Smooth muscle cell (in vitro differentiated cells): Measurements from ENCODE around the gene TPRA1. TPM values are rescaled to one million over a fixed set of nuclear protein-coding genes. Genes with fewer than 3 reads are reported as not detected.
A peak's percentile ranks its signal among the peaks of the same experiment; 100 is the strongest.

Source experiments
- DNase-seq: peaks from one replicate; lab custom pipeline; 2025; ENCODE audit not compliant: unreplicated experiment; lab: John Stamatoyannopoulos, UW
- H2AFZ ChIP-seq: fragments of 200-600 bp; sonication (generic); 2 replicates; pipeline ENCODE4 v1.6.0; 2016; ENCODE audit warnings: antibody characterized with exemption, low read depth, mild to moderate bottlenecking
- H3F3A ChIP-seq: fragments of 200-600 bp; sonication (generic); 2 replicates; pipeline ENCODE4 v1.6.0; 2017; ENCODE audit warnings: antibody characterized with exemption, low read depth
- H3K27ac ChIP-seq: fragments of 200-600 bp; sonication (generic); 2 replicates; pipeline ENCODE4 v1.5.1; 2016; ENCODE audit warnings: low read depth, mild to moderate bottlenecking
- H3K27me3 ChIP-seq: fragments of 200-600 bp; sonication (generic); 2 replicates; pipeline ENCODE4 v1.6.1; 2016; ENCODE audit warnings: low read depth, mild to moderate bottlenecking
- H3K36me3 ChIP-seq: fragments of 200-600 bp; sonication (generic); 2 replicates; pipeline ENCODE4 v1.5.1; 2016; ENCODE audit warnings: low read depth
- H3K4me1 ChIP-seq: fragments of 200-600 bp; sonication (generic); 2 replicates; pipeline ENCODE4 v1.5.1; 2016; ENCODE audit warnings: low read depth
- H3K4me2 ChIP-seq: fragments of 200-600 bp; sonication (generic); 2 replicates; pipeline ENCODE4 v1.6.0; 2016; ENCODE audit warnings: mild to moderate bottlenecking
- H3K4me3 ChIP-seq: fragments of 200-600 bp; sonication (generic); 2 replicates; pipeline ENCODE4 v1.5.1; 2016; ENCODE audit warnings: mild to moderate bottlenecking
- H3K79me2 ChIP-seq: fragments of 200-600 bp; sonication (generic); 2 replicates; pipeline ENCODE4 v1.6.0; 2016; ENCODE audit warnings: low read depth, mild to moderate bottlenecking
- H3K9ac ChIP-seq: fragments of 200-600 bp; sonication (generic); 2 replicates; pipeline ENCODE4 v1.6.0; 2016; ENCODE audit warnings: low read depth
- H3K9me3 ChIP-seq: fragments of 200-600 bp; sonication (generic); replicated peaks from 2 replicates; pipeline ENCODE4 v1.5.1; 2016; ENCODE audit warnings: low read depth
- H4K20me1 ChIP-seq: fragments of 200-600 bp; sonication (generic); 2 replicates; pipeline ENCODE4 v1.6.0; 2016; ENCODE audit warnings: low read depth
- CTCF ChIP-seq: fragments of 200-600 bp; sonication (generic); IDR thresholded peaks from 2 replicates; pipeline ENCODE4 v1.5.1; 2017; ENCODE audit warnings: borderline replicate concordance, mild to moderate bottlenecking, antibody characterized with exemption; ENCODE audit not compliant: insufficient read depth, poor library complexity, severe bottlenecking
- WGBS: methylation state at CpG from one replicate; pipeline ENCODE4 v1.1.7; 2016; ENCODE audit warnings: low lambda C conversion rate; 5-methylcytosine and 5-hydroxymethylcytosine counted together
- polyA plus RNA-seq: library from polyadenylated mRNA; unstranded; fragments of >200 nt; fragmentation: Nextera tagmentation; extraction: Ambion mirVana; gene quantifications from 2 replicates; pipeline ENCODE4 v1.2.1, GENCODE V29; 2016
- total RNA-seq: library from RNA; depleted of rRNA; stranded (reverse); fragments of >200 nt; gene quantifications from 2 replicates; pipeline ENCODE4 v1.2.3, GENCODE V29; 2014

TPRA1 gene
- total and polyA plus RNA-seq, 2 experiments from 2014 or later, result 25.9 to 43.5 TPM

- Histone ChIP-seq H3F3A (peaks cover 7% of the 10 kb centered on the region), H3K27ac (no peak overlapping the region), H3K4me3 (peak overlapping the region; percentile 65), H3K9ac (no peak overlapping the region), H3K9me3 (no peaks in the 10 kb centered on the region), H4K20me1 (no peaks in the 10 kb centered on the region), H3K4me1 (no peaks in the 10 kb centered on the region), H3K79me2 (no peaks in the 10 kb centered on the region), H3K27me3 (no peaks in the 10 kb centered on the region), H3K36me3 (no peaks in the 10 kb centered on the region), H3K4me2 (peak overlapping the region; percentile 93), H2AFZ (no peak overlapping the region)
- WGBS, result 33% methylated on average over 10 of the region's 24 CpGs
- no peak for DNase-seq
- no peak for TF ChIP-seq CTCF
These were observed 43.4 kb downstream of the TPRA1 start for GRCh38 chr3:127546970-127547733.

GRCh38 chr3:127546554-127546953 is 44.0 kb downstream of the TPRA1 start:
- Histone ChIP-seq H3K27me3 (no peaks in the 10 kb centered on the region), H2AFZ (no peak overlapping the region), H3K9me3 (no peaks in the 10 kb centered on the region), H3K4me2 (peak overlapping the region; percentile 93), H3K27ac (no peak overlapping the region), H3K4me3 (no peak overlapping the region), H3K9ac (no peak overlapping the region), H3K36me3 (no peaks in the 10 kb centered on the region), H4K20me1 (no peaks in the 10 kb centered on the region), H3K4me1 (no peaks in the 10 kb centered on the region), H3F3A (peaks cover 7% of the 10 kb centered on the region), H3K79me2 (no peaks in the 10 kb centered on the region)
- TF ChIP-seq CTCF, result no peak
- no peak for DNase-seq
- WGBS, result 79% methylated on average over 6 of the region's 6 CpGs

- no peaks in the 10 kb centered on the region for H4K20me1 ChIP-seq
- no peak overlapping the region for H3K4me3 ChIP-seq
- H3F3A ChIP-seq, result peaks cover 7% of the 10 kb centered on the region
- H3K9me3 ChIP-seq, result no peaks in the 10 kb centered on the region
- no peak overlapping the region for H3K4me2 ChIP-seq
- H3K27me3 ChIP-seq, result no peaks in the 10 kb centered on the region
- H3K4me1 ChIP-seq, result no peaks in the 10 kb centered on the region
- H3K79me2 ChIP-seq, result no peaks in the 10 kb centered on the region
- no peak overlapping the region for H3K9ac ChIP-seq
- no peak for TF ChIP-seq CTCF
- no peak overlapping the region for H3K27ac ChIP-seq
- DNase-seq, result no peak
- H3K36me3 ChIP-seq, result no peaks in the 10 kb centered on the region
- WGBS, result 88% methylated on average over 14 of the region's 14 CpGs
- H2AFZ ChIP-seq, result no peak overlapping the region
These were observed 44.6 kb downstream of the TPRA1 start for GRCh38 chr3:127545711-127546457.

GRCh38 chr3:127545216-127545615 is 45.3 kb downstream of the TPRA1 start:
- H3K4me1 ChIP-seq, result no peaks in the 10 kb centered on the region
- no peak overlapping the region for H3K4me2 ChIP-seq
- no peaks in the 10 kb centered on the region for H3K9me3 ChIP-seq
- no peaks in the 10 kb centered on the region for H3K27me3 ChIP-seq
- H3F3A ChIP-seq, result peaks cover 7% of the 10 kb centered on the region
- no peaks in the 10 kb centered on the region for H3K36me3 ChIP-seq
- no peak overlapping the region for H2AFZ ChIP-seq
- 89% methylated on average over 8 of the region's 8 CpGs for WGBS
- no peak overlapping the region for H3K27ac ChIP-seq
- H3K79me2 ChIP-seq, result no peaks in the 10 kb centered on the region
- DNase-seq, result no peak
- no peaks in the 10 kb centered on the region for H4K20me1 ChIP-seq
- TF ChIP-seq CTCF, result no peak
- no peak overlapping the region for H3K9ac ChIP-seq
- no peak overlapping the region for H3K4me3 ChIP-seq
